ENCODE results near the gene COL4A2.
A peak's percentile ranks its signal among the peaks of the same experiment; 100 is the strongest.

The COL4A2 gene

DNA sequence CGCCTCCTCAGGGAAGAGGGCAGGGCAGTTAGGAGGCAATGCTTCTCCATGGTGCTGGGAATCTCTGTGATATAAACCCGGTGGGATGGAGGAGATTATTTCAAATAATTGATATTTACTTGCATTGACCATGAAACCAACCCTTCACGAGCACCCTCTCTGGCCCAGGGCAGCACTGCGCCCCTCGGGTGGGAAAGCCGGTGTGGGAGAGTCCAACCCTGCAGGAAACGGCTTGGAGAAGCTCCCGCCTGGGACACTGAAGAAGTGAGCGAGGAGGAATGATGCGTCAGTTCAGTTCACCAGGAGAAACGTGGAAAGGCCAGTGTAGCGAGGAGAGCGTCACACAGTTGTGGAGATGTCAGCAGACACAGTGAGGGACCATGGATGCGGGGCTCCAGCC is 99.9 kb downstream of the COL4A2 start:
- no peak for DNase-seq

DNA sequence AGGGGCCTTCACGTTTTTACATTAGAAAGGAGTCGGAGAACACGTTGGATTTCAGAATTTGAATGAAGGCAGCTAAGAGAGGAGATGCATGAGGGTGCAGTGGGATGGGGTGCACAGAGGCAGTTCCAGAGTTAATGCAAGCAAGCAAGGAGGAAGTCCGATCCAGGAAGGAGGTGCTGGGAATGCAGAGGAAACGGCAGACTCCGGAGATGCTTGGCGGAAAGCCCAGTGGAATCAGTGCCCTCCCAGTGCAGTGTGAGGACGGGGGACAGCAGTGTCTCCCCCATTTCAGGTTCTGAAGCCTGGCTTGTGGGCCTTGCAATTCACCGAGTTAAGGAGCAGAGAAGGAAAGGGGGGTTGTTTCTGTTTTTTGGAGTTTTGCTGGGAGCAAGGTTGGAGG is 100.4 kb downstream of the COL4A2 start:
- DNase-seq = no peak

DNA sequence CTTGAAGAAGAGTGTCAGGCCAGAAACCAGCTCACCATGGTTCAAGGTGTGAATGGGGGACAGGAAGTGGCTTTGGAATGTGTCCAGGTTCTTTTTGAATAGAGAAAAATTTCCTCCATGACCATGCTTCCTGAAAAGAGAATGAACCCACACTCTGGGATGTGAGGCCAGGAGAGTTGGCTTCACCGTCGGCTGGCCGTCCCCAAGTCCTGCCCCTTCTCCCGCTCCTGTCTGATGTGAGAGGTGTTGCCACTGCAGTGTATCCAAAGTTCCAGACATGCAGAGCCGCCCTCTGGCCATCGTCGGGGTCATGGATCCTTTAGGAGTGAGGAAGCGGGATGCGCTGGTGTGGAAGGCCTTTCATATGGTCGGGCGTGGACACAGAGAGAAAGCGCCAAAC is 101.2 kb downstream of the COL4A2 start:
- no peak for DNase-seq

DNA sequence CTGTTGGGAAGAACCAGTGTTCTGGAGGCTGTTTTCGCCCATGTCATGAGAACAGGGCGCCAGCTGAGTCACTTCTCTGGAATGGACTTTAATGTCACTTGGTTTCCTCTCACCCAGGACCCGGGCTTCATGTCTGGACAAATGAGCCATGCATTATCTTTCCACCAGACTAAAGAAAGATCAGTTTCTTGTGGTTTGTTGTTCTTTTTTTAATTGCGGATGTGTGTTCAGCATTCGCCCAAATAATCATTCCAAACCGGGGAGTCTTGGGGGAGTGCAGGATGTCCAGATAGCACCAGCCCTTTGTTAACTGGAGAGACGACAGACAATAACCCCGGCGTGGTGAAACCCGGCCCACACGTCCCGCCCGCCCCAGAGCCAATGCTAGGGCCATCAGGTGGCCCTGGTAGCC is 102.5 kb downstream of the COL4A2 start:
- no peak for DNase-seq

DNA sequence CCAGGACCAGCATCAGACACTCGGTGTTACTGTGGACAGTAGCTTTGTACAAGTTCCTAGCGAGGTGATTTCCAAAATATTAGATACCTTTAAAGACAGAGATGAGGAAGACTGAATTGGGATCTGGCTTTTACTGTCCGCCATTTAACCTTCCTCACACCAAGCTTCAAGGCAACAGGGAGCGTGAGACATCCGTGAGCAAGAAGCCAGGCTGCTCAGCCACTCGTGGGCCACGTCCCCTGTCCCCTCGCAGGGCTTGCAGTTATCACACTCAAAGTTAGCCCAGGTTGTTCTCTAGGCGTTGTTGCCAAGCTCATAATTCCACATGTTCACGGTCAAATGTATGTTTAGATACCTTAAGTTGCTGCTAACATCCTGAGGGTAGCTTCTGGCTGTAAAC is 102.9 kb downstream of the COL4A2 start:
- no peak for DNase-seq

DNA sequence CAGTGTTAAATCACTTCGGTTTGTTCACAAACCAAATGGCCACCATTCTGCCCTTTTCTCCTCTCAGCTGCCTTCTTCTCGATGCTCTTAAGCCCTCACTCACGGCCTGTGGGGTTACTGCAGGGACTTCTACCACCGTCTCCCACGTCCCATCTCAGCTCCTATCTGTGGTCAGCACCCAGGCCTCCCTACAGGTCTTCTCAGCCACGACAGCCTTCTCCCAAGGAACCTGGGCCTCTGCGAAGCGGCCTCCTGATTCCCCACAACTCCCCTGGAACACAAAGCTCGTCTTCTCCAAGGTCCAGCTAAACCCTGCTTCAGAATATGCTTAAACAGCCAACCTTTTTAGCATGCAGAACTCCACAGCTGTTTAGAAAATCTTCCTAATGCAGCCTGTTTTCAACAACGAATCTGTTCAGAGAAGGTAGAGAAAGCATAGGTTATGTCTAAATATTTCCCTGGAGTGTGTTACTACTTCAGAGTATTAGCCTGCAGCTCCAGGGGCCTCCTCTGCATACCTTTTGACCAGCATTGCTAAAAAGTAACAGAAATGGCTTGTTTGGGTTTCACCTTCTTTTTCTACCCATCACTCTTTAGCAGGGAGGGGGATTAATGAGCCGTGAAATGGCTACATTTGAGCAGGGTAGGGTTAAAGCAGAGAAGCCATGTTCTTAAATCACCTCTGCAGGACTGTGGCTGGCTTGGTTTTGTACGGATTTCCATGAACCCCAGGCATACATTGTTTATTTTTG is 104.0 kb downstream of the COL4A2 start:
- DNase-seq = no peak

DNA sequence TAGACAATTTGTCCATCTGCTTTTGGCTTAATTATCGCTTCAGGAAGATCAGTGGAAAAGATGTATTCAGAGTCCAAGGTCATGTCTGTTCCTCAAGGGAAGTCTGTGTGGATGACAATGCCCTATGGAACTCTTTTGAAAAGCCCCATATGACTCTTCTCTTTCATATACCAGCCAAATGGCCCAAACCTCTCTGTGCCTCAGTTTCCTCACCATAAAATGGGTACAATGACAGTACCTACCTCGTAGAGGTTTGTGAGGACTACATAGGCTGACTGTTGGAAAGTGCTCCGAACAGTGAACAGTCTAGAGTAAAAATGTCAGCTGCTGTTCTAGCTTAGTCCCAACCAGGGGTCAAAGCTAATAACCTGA is 104.6 kb downstream of the COL4A2 start:
- no peak for DNase-seq

DNA sequence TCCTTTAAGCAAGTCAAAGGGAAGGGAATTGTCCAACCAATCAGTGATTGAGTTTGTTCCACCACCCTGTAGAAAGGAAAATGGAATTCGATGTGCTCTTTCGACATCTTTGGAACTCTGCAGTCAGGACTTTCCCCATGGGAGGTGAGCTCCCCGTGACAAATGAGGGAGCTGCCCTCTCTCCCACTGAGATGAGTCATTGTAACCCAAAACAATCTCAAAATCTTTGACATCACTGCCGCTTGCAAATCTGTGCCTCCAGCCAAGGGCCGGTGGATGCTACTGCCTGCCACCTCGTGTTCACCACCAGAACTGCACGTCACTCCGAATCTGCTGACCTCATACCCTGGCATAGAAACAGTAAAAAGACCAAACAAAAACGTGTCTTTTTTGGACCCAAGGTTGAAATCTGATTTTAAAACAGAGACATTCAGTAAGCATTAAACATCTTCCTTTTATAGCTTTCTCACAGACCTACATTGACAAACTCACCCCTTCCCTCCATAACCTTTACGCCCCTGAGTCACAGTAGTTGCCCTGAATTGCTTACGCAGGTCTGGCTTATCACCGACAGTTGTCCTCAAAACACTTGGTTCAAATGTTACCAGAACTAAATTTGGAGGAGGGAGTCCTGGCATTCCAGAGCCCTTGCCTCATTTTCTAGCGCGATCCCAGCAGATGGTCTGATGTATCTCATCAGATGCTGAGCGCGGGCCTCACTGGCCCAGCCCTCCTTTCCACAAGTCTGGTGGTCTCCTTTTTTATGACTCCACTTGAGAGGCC is 105.2 kb downstream of the COL4A2 start:
- DNase-seq = peak; percentile 26

DNA sequence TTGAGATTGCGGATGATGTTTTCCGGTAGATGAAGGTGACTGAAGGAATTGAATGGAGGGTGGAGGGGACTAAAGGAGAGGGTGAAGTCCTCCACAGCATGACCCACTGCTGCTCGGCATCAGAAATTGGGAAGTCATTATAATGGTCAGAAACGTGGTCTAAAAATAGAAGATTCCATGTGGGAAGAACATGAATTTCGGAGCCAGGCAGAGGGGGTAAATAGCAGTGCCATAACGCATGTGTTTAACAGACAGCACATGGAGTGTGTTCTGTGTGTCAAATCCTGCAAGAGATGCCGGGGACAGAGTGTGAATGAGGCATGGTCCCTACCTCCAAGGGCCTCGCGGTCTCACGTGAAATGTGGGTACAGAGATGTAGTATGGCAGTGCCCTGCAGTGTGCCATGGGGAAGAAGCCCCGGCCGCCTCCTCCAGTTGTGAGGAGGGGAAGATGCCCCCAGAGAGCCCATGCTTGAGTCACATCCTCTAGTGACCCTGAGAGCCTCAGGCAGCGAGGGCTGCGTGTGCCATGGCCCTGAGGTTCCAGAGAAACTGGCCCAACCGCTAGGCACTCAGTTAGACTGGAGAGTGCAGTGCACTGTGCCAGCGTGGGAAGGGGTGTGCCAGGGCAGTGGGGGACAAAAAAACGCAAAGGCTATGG is 106.1 kb downstream of the COL4A2 start:
- DNase-seq = no peak

DNA sequence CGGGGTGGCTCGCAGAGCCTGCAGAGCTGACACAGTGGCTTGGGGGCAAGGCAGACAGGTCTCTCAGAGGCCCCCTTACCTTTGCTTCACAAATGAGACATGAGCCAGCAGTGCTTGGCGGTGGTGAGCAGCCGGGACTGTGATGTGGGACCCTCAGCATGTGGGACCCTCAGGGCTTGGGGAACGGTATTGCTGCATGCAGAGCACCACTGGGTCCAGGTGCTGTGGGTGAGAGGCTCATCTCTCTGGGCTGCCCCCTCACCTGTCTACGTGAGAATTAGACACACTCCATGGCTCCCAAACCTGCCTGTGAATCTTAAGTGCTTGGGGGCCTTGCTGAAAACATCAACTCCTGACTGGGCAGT is 106.6 kb downstream of the COL4A2 start:
- DNase-seq = no peak

DNA sequence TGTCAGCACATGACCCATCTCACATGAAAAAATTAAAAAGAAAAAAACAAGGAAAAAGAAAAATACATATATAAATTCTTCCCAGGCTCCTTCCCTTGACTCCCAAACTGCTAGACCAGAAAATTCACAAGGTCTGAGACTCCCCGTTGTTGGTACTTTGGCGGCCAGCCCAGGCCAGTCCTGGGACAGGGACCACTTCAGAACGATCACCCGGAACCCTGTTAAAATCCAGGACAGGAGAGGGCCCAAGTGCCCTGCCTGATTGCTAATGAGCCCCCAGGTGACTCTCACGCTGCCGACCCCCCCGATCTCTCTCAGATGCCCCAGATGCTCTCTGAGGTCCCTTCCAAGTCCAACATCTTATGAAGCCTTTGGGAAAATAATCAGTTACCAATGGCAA is 107.2 kb downstream of the COL4A2 start:
- no peak for DNase-seq

DNA sequence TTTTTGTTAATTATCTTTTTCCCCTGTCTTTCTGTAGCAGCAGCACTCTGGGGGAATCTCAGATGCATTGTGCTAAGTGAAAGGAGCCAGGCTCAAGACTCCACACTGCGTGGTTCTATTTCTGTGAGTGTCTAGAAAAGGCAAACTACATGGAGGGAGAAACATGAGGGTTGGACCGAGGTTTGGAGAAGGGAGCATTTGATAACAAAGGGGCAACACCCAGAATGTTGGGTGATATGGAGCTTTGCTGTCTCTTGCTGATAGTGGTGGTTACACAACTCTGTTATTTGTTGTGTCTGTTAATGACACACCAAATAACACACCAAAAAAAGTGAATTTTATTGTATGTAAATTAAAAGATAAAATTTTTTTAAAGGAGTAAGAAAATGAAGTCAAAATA is 107.8 kb downstream of the COL4A2 start:
- no peak for DNase-seq

DNA sequence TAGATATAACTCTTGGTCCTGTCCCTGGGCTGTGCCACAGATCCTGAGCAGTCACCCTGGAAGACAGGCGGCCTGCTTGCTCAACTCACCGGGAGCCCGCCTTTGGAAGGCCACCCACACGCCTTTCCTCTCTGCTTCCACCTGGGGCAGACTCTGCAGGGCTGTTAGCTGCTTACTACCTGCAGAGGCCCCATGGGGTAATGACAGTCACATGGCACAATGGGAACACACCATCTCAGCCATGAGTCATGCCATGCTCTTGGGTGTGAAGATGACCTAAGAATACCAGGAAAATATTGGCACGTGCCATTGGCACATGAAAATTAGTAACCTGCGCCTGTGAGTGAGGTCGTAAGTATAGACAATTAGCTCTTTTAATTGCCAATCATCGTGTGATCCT is 108.6 kb downstream of the COL4A2 start:
- DNase-seq = no peak

DNA sequence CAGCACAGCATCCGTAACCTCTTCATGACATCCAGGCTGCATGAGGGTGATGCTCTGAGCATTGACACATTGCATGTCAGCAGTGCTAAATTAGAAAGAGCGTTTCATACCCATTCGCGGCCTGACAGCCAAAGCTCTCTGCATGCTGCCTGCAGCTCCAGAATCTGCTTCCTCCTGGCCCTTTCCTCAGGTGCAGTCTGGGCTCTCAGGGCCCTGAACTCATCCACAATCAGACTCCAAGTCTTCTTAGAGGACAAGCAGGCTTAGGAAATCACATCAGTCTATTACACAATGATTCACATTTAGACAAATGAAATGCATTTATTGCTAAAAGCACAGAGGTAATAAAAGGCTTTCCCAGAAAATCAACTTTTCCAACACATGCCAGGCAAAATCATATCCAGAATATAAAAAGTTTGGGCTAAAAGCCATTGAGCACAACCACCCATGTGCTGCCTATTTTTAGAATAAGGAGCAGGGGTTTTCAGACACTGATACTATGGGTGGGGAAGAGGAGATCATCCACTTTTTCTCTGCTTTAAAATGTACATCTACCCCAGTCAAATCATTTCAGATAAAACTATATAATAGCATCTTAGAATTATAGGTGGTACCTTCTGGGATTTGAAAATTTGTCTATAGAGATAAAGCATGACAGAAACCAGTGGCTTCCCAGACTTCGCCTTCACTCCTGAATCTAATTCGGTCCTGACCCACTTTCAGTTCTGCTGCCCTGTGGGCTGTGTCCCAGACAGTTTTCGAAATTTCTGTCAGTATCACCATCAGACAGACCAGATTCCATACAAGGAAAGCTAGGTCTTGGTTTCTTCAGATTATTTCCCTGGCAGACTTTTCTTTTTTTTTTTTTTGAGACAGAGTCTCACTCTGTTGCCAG is 109.3 kb downstream of the COL4A2 start:
- DNase-seq = no peak

DNA sequence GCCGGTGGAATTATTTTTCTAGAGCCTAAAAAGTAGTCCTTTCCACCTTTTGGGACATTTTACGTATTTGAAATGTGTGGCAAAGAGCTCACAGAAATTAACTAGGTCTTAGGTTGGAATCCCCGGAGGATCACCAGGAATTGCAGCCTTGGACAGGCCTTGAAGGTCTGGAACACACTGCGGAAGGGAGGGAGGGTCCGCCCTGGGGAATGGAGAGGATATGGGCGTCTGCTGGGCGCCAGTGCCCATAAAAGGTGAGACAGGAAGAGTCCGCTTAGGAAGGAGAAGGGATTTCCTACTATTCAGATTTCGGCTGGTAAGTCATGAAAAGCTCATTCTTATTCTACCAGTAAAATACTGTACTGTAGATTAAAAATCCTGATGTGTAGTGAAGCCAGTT is 111.9 kb downstream of the COL4A2 start:
- DNase-seq = no peak

DNA sequence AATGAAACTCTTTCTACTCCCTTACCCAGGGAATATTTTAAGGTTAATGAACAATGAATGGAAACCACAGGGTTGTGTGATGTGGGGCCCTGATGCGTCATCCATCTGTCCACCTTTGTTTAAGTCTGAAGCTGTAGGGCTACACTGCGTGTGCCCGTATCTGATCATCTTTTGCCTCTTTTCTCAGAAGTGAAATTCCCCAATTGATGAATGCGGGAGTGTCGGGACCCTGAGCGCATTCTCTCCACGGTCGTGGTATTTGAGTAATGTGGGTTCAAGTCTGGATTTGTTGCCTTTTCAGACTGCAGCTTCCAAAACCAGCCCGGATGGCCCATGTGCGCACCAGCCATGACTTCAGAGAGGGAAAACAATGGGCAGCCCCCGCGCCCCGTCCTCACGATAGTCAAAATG is 112.3 kb downstream of the COL4A2 start:
- DNase-seq = no peak

DNA sequence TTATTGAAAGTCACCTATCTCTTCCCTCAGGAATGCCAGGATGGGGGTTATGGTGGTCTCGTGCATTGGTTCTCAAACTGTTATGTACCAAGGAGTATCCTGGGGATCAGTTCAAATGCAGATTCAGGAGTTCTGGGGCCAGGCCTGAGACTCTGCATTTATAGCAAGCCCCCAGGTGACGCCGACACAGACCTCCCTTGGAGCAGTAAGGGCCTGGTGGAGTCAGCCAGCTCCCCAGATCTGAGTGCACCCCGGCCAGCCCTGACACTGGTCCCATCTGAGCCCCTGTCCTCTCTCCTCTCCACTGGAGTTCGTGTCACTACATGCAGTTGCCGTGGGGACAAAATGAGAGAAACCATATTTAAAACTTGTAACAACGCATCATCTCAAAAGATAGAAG is 112.9 kb downstream of the COL4A2 start:
- no peak for DNase-seq

DNA sequence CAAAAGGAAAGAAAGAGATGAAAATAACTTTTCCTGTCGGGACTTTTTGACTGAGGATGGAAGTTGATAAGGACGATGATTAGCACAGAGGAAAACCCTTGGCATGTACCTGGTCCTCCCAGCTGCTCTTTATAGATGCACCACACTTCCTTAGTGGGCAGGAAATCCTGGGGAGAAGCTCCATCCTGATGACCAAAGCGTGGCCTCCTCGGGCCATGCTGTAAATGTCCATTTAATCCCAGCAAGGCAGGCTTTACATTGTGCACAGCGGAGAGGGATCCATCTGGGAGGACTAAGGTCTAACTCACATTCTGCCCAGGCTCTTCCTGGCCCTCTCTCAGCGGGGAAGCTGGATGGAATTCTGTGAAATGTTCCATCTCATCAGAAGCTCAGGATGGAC is 113.5 kb downstream of the COL4A2 start:
- no peak for DNase-seq

DNA sequence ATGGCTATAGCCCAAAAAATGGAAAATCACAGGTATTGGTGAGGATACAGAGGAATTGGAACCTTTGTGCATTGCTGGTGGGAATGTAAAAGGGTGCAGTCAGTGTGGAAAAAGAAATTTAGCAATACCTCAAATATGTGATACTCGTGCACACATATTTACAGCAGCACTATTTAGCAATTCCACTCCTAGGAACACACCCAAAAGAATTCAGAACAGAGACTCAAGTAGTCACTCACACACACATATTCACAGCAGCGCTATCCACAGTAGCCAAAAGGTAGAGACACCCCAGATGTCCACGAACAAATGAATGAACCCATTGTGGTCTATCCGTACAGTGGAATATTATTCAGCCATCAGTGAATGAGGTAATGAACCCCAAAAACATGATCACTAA is 114.0 kb downstream of the COL4A2 start:
- no peak for DNase-seq

DNA sequence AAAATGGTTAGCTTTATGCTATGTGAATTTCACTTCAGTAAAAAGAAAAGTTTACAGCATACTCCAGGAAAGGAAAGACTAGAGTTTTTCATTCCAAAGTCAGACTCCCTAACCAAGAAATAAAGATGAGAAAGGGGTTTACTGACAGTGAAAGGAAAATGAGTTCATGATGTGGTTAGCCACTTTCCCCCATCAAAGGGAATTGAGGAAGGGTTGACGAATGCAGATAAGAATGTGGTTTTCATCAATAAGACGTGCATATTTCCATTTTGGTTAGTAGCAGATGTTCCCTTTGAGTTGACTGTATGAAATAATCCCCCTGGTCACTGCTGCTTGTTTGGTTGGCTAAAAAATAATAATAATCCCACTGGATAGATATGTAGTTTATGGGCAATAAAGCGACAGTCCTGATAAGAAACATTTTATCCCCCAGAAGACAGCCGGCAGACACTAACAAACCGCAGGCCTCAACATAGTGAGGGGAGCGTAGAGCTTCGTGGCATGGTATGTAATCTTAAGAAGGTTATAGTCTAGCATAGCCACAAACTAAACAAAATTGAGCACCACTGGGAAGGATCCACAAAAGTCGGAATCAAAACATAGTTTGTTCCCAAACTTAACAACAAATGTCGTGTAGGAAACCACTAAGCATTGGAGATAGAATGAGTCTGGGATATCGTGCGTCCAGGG is 114.8 kb downstream of the COL4A2 start:
- peak; percentile 44 for DNase-seq

DNA sequence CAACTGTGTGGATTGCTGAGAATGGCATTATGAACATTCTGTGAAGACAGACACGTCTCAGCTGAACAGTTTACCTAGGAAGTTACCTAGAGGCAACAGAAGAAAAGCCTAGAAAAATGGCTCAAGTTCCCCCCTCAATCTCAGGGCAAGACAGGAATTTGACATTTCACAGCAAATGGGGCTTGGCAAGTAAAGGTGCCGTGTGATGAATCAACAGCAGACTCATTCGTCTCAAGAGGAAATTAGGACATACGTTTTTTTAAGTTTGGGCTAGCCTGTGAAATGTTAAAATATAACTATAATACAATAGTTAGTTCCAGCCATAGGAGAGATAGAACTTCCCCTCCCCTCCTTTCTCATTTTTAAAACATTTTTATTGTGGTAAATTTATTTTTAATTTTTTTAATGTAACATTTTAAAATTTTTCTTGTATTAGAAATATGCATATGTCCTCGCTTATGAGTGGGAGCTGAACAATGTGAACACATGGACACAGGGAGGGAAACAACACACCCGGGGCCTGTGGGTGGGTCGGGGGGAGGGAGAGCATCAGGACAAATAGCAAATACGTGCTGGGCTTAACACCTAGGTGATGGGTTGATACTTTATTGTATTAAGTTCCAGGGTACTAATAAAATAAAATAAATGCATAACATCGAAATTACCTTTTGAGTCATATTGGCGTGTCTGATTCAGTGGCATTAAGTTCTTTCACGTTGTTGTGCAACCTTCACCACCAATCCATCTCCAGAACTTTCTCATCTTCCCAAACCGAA is 116.0 kb downstream of the COL4A2 start:
- no peak for DNase-seq

Data from central memory CD4-positive, alpha-beta T cell (primary cell).